Adipocyte (in vitro differentiated cells): ENCODE results near the gene CFAP20DC.

ENCODE experiments used
- DNase-seq: peaks from one replicate; pipeline ENCODE4 v3.0.0-alpha.2; 2015; ENCODE audit warnings: low read depth
- H3K27me3 ChIP-seq: replicated peaks from 2 replicates; pipeline ENCODE4 v1.7.0; 2013; ENCODE audit warnings: mild to moderate bottlenecking, low read length, moderate library complexity; ENCODE audit not compliant: control insufficient read depth, insufficient read depth
- H3K36me3 ChIP-seq: 2 replicates; pipeline ENCODE4 v1.7.0; 2013; ENCODE audit warnings: low read length, mild to moderate bottlenecking, moderate library complexity; ENCODE audit not compliant: control insufficient read depth, insufficient read depth, severe bottlenecking
- H3K4me1 ChIP-seq: 2 replicates; pipeline ENCODE4 v1.7.0; 2013; ENCODE audit warnings: mild to moderate bottlenecking, low read length, moderate library complexity; ENCODE audit not compliant: control insufficient read depth, insufficient read depth
- H3K4me3 ChIP-seq: 2 replicates; pipeline ENCODE4 v1.7.0; 2013; ENCODE audit warnings: mild to moderate bottlenecking, low read length, moderate library complexity
- H3K9ac ChIP-seq: 2 replicates; pipeline ENCODE4 v1.7.0; 2013; ENCODE audit warnings: mild to moderate bottlenecking, low read length, moderate library complexity
- H3K9me3 ChIP-seq: 2 replicates; pipeline ENCODE4 v1.7.0; 2013; ENCODE audit warnings: mild to moderate bottlenecking, low read length, moderate library complexity; ENCODE audit not compliant: control insufficient read depth

Gene CFAP20DC

GRCh38 chr3:58769065-58769464 lies 280.8 kb downstream of the CFAP20DC start:
- no peaks in the 10 kb centered on the region for H3K27me3 ChIP-seq
- H3K4me1 ChIP-seq: no peaks in the 10 kb centered on the region
- DNase-seq: no peak

DNA sequence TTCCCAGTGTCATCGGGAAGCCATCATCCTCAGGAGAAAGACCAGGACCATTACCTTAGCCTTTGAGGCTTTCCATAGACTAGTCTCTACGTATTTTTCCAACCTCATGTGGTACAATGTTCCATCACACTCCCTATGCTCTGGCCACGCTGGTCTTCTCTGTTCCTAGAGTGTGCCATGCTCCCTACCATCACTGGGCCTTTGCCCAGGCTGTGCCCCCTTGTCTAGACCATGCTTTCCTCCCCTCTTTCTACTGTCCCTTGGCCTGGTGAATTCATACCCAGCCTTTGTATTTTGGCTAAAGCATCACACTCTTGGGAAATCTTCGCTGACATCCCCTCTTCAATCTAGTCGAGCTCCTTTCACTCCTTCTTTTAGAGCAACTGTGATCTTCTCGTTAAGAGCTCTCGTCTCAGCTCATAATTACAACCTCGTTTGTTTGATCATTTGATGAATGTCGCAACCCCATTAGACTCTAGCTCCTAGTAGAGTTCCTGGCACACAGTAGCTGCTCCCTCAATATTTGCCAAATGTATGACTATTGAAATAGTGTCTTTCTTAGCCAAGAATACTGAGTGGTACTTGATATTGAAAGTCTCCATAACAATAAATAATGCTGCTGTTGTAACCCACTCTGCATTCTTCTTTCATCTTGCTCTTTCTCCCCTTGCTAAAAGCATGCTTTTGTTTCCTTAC lies 283.1 kb downstream of the CFAP20DC start:
- no peaks in the 10 kb centered on the region for H3K36me3 ChIP-seq
- H3K9me3 ChIP-seq: no peaks in the 10 kb centered on the region
- no peak overlapping the region for H3K4me3 ChIP-seq
- no peaks in the 10 kb centered on the region for H3K27me3 ChIP-seq
- no peak overlapping the region for H3K9ac ChIP-seq
- H3K4me1 ChIP-seq: no peaks in the 10 kb centered on the region
- no peak for DNase-seq

More at GRCh38 chr3:58769065-58769464, 280.8 kb downstream of the CFAP20DC start:
- Histone ChIP-seq H3K9ac (no peak overlapping the region), H3K9me3 (no peaks in the 10 kb centered on the region), H3K4me3 (no peak overlapping the region), H3K36me3 (no peaks in the 10 kb centered on the region)

GRCh38 chr3:58755150-58755549 lies 294.7 kb downstream of the CFAP20DC start:
- Histone ChIP-seq H3K4me3 (no peak overlapping the region), H3K9ac (no peak overlapping the region), H3K9me3 (no peaks in the 10 kb centered on the region), H3K4me1 (no peaks in the 10 kb centered on the region), H3K36me3 (no peaks in the 10 kb centered on the region), H3K27me3 (no peaks in the 10 kb centered on the region)
- DNase-seq: no peak

GRCh38 chr3:58754074-58754473 lies 295.8 kb downstream of the CFAP20DC start:
- Histone ChIP-seq H3K4me1 (no peaks in the 10 kb centered on the region), H3K36me3 (no peaks in the 10 kb centered on the region), H3K9ac (no peak overlapping the region), H3K4me3 (no peak overlapping the region), H3K27me3 (no peaks in the 10 kb centered on the region), H3K9me3 (no peaks in the 10 kb centered on the region)
- DNase-seq: no peak

DNA sequence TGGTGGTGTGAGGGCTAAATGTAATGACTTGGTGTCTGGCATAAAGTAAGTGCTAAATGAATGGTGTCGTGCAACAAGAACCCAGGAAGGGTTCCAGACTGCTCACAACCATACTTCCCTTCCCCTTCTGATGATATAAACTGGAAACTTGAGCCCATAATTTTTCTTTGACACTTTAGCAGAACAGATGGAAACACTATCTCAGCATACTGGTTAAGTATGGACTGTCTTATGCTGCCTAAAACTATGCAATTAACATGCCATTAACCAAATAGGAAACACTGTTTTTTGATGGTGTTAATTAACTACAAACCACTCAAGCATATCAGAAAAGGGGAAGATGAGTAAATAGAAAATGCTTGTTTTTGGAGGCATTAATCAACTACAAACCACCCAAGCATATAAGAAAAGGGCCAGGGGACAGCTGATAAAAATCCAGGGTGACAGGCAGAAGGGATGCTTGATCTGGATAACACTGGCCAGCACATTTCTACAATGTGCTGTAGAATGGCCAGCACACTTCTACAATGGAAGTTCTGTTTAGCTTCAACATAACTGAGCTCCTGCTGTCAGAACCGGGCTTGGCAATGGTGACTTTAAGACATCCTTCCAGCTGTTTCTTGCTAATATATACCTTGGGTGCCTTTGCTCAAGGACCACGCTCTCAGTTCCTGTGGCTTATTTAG lies 297.8 kb downstream of the CFAP20DC start:
- Histone ChIP-seq H3K36me3 (no peaks in the 10 kb centered on the region), H3K27me3 (no peaks in the 10 kb centered on the region), H3K9ac (no peak overlapping the region), H3K4me3 (no peak overlapping the region), H3K9me3 (no peaks in the 10 kb centered on the region), H3K4me1 (no peaks in the 10 kb centered on the region)
- DNase-seq: no peak

- Histone ChIP-seq H3K4me1 (no peaks in the 10 kb centered on the region), H3K4me3 (no peak overlapping the region), H3K36me3 (no peaks in the 10 kb centered on the region), H3K9me3 (no peaks in the 10 kb centered on the region), H3K9ac (no peak overlapping the region), H3K27me3 (no peaks in the 10 kb centered on the region)
- DNase-seq: no peak
Observed at GRCh38 chr3:58751235-58751634, 298.6 kb downstream of the CFAP20DC start.

- Histone ChIP-seq H3K9ac (no peak overlapping the region), H3K9me3 (no peaks in the 10 kb centered on the region), H3K27me3 (no peaks in the 10 kb centered on the region), H3K36me3 (no peaks in the 10 kb centered on the region), H3K4me1 (no peaks in the 10 kb centered on the region), H3K4me3 (no peak overlapping the region)
- DNase-seq: no peak
Observed at GRCh38 chr3:58749948-58750347, 299.9 kb downstream of the CFAP20DC start.

GRCh38 chr3:58748024-58748423 lies 301.8 kb downstream of the CFAP20DC start:
- no peaks in the 10 kb centered on the region for H3K36me3 ChIP-seq
- H3K9me3 ChIP-seq: no peaks in the 10 kb centered on the region
- no peaks in the 10 kb centered on the region for H3K4me1 ChIP-seq
- no peaks in the 10 kb centered on the region for H3K27me3 ChIP-seq
- H3K4me3 ChIP-seq: no peak overlapping the region
- no peak for DNase-seq
- no peak overlapping the region for H3K9ac ChIP-seq

DNA sequence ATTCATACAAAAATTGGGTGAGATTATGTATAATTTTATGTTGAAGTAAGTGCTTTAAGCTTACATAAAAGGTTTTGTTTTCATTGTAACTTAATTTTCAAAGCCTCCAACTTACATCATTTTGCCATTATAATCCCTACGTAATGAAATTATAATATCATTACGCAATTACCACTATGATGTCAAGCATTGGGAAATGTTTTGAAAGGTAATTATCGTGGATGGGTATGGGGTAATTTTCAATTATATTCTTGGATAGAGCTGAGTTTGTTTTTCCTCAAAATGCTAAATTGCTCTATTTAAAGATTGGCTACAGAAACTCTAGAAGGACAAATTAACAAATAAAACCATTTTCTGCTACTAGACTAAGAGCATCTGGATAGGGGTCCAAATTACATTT lies 303.1 kb downstream of the CFAP20DC start:
- DNase-seq: peak; percentile 8
- Histone ChIP-seq H3K4me3 (no peak overlapping the region), H3K9me3 (no peaks in the 10 kb centered on the region), H3K9ac (no peak overlapping the region), H3K36me3 (no peaks in the 10 kb centered on the region), H3K27me3 (no peaks in the 10 kb centered on the region), H3K4me1 (no peaks in the 10 kb centered on the region)

DNA sequence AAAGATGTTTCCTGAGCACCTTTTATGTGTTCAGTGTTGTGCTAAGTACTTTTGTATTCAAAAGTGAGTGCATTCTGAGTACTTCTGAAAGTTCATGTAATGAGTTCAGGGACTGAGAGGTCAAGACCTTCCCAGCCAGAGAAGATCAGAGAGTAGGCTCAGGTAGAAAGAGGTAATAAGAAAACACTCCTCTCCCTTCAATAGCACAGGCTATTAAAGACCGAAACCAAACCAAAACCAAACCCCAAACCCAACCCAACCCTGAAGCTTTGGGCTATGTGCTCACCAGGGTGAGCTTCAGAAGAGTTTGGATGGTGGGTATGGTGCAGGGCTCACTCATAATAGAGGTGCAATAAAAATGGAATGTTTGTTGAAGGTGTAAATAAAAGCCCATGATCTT lies 306.5 kb downstream of the CFAP20DC start:
- Histone ChIP-seq H3K9me3 (no peaks in the 10 kb centered on the region), H3K4me1 (no peaks in the 10 kb centered on the region), H3K4me3 (no peak overlapping the region), H3K27me3 (no peaks in the 10 kb centered on the region), H3K9ac (no peak overlapping the region), H3K36me3 (no peaks in the 10 kb centered on the region)
- no peak for DNase-seq

- DNase-seq: no peak
- Histone ChIP-seq H3K9me3 (no peaks in the 10 kb centered on the region), H3K36me3 (no peaks in the 10 kb centered on the region)
Observed at GRCh38 chr3:58742239-58742638, 307.6 kb downstream of the CFAP20DC start.

More at GRCh38 chr3:58742239-58742638, 307.6 kb downstream of the CFAP20DC start:
- Histone ChIP-seq H3K4me3 (no peak overlapping the region), H3K27me3 (no peaks in the 10 kb centered on the region), H3K4me1 (no peaks in the 10 kb centered on the region), H3K9ac (no peak overlapping the region)
